Omental fat pad (tissue), 4 donors: ENCODE data around the gene AKAP13. TPM values are rescaled to one million over a fixed set of nuclear protein-coding genes. Genes with fewer than 3 reads are reported as not detected.

Source experiments
- ATAC-seq: fragments of 150-250 bp; one replicate; pipeline ENCODE4 v1.9.1; 2016; ENCODE audit warnings: mild to moderate bottlenecking, moderate library complexity; ENCODE audit not compliant: low FRiP score
- DNase-seq: peaks from one replicate; pipeline ENCODE4 v3.0.0-alpha.2; 2019; ENCODE audit warnings: low spot score
- CTCF ChIP-seq, 3 donors: fragments of 450-650 bp; IDR thresholded peaks; one replicate each; pipeline ENCODE4 v1.5.1; 2016 to 2017; ENCODE audit warnings: antibody characterized with exemption in 3 of 3, mild to moderate bottlenecking in 3 of 3, moderate library complexity in 2 of 3
- total RNA-seq, 4 donors: library from RNA; depleted of rRNA; stranded (reverse); fragments of >200 nt; gene quantifications; one replicate each; pipeline ENCODE4 v1.1.0, GENCODE V29; 2016

AKAP13 gene
- total RNA-seq, 4 donors from 2014 or later, result 162 to 301 (median 216) TPM

- ATAC-seq, result no peak
- no peak for TF ChIP-seq CTCF (IDR thresholded peaks at IDR 0.05)
- DNase-seq, result no peak
Measured at GRCh38 chr15:85777250-85778106, 397.1 kb downstream of the AKAP13 start.

GRCh38 chr15:85778107-85778776 is 397.8 kb downstream of the AKAP13 start:
- ATAC-seq (peak; percentile 78), DNase-seq (no peak)
- TF ChIP-seq CTCF (IDR thresholded peaks at IDR 0.05), result no peak

GRCh38 chr15:85779249-85779648 is 398.8 kb downstream of the AKAP13 start:
- ATAC-seq (no peak), DNase-seq (no peak)
- no peak for TF ChIP-seq CTCF (IDR thresholded peaks at IDR 0.05)

- DNase-seq, result no peak
- ATAC-seq, result no peak
- TF ChIP-seq CTCF (IDR thresholded peaks at IDR 0.05), result no peak
Measured at GRCh38 chr15:85780225-85780985, 400.0 kb downstream of the AKAP13 start.

- no peak for TF ChIP-seq CTCF (IDR thresholded peaks at IDR 0.05)
- no peak for ATAC-seq
- no peak for DNase-seq
Measured at GRCh38 chr15:85781099-85781498, 400.7 kb downstream of the AKAP13 start.

GRCh38 chr15:85782064-85782463 is 401.7 kb downstream of the AKAP13 start:
- ATAC-seq, result no peak
- no peak for TF ChIP-seq CTCF (IDR thresholded peaks at IDR 0.05)

More at GRCh38 chr15:85782064-85782463, 401.7 kb downstream of the AKAP13 start:
- DNase-seq, result no peak
